ENCODE results near the gene ATP9A.

GRCh38 chr20:51735728-51736600 is 32.2 kb downstream of the ATP9A start:
- TF ChIP-seq, protein P1, sequence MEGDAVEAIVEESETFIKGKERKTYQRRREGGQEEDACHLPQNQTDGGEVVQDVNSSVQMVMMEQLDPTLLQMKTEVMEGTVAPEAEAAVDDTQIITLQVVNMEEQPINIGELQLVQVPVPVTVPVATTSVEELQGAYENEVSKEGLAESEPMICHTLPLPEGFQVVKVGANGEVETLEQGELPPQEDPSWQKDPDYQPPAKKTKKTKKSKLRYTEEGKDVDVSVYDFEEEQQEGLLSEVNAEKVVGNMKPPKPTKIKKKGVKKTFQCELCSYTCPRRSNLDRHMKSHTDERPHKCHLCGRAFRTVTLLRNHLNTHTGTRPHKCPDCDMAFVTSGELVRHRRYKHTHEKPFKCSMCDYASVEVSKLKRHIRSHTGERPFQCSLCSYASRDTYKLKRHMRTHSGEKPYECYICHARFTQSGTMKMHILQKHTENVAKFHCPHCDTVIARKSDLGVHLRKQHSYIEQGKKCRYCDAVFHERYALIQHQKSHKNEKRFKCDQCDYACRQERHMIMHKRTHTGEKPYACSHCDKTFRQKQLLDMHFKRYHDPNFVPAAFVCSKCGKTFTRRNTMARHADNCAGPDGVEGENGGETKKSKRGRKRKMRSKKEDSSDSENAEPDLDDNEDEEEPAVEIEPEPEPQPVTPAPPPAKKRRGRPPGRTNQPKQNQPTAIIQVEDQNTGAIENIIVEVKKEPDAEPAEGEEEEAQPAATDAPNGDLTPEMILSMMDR (IDR thresholded peaks at IDR 0.05; ENCODE audit: low read length): no peak
- no peak for TF ChIP-seq EZH2 (IDR thresholded peaks at IDR 0.05; ENCODE audit: borderline replicate concordance, low read length)
